ENCODE measurements around the gene MCHR1. TPM values are rescaled to one million over a fixed set of nuclear protein-coding genes. Genes with fewer than 3 reads are reported as not detected.
A peak's percentile ranks its signal among the peaks of the same experiment; 100 is the strongest.

MCHR1 gene
- total RNA-seq, 1 experiment from 2014 or later: not detected

GRCh38 chr22:40720538-40721256 lies 41.4 kb downstream of the MCHR1 start:
- no peak for TF ChIP-seq SIN3A (IDR thresholded peaks at IDR 0.05; ENCODE audit: low read depth)
- TF ChIP-seq POLR2A (IDR thresholded peaks at IDR 0.05; ENCODE audit: borderline replicate concordance, extremely low read depth, insufficient read depth, insufficient read length): no peak
- no peak for TF ChIP-seq FOSL1 (IDR thresholded peaks at IDR 0.05; ENCODE audit: low read depth)
- TF ChIP-seq ELF1 (IDR thresholded peaks at IDR 0.05; ENCODE audit: borderline replicate concordance, low read depth): no peak
- no peak for TF ChIP-seq YY1 (IDR thresholded peaks at IDR 0.05; ENCODE audit: extremely low read depth, insufficient replicate concordance, low read depth, low read length)
- Histone ChIP-seq H3K9ac (ENCODE audit: low read length) (no peak overlapping the region), H3K9me2 (ENCODE audit: insufficient read depth) (no peaks in the 10 kb centered on the region), H3K4me1 (ENCODE audit: control insufficient read depth in 1 of 2, insufficient read depth in 2 of 2, low read length in 2 of 2) (peaks cover 0 to 19% of the 10 kb centered on the region in 2 experiments; a peak in 3 of 4 replicates), H3K27me3 (ENCODE audit: insufficient read depth, low read length) (no peaks in the 10 kb centered on the region), H3K4me2 (ENCODE audit: low read length) (peak overlapping the region; percentile 4), H2AFZ (ENCODE audit: low read depth, low read length, poor library complexity, severe bottlenecking) (no peak overlapping the region), H3K9me3 (ENCODE audit: control insufficient read depth in 1 of 2, insufficient read depth in 1 of 2, low read depth in 1 of 2, low read length in 2 of 2) (no peaks in the 10 kb centered on the region), H3K36me3 (ENCODE audit: control insufficient read depth in 1 of 2, insufficient read depth in 2 of 2, low read length in 2 of 2) (no peaks in the 10 kb centered on the region), H3K27ac (ENCODE audit: low read depth, low read length) (no peak overlapping the region), H4K20me1 (ENCODE audit: insufficient read depth) (no peaks in the 10 kb centered on the region), H3K79me2 (ENCODE audit: insufficient read depth, low read length) (no peaks in the 10 kb centered on the region), H3K4me3 (replicated peaks in 1 of 2; ENCODE audit: low read depth in 1 of 2, low read length in 2 of 2) (no peak overlapping the region)
- ChIA-PET CTCF (no interaction called here), RAD21 (ENCODE audit: low non-redundant PET in 1 of 2, low total read pairs in 2 of 2, uncharacterized antibody in 2 of 2, unreplicated experiment in 2 of 2) (no interaction called here), POLR2A (no interaction called here)
- DNase-seq (ENCODE audit: low read depth, low spot score) (no peak), ATAC-seq (no peak)
- intact Hi-C loops (cut with micrococcal nuclease): no loop called here
- no TSS peak for BruUV-seq (replicated peaks)

GRCh38 chr22:40721266-40721665 lies 42.0 kb downstream of the MCHR1 start:
- intact Hi-C loops (cut with micrococcal nuclease): no loop called here
- no TSS peak for BruUV-seq (replicated peaks)
- TF ChIP-seq ATF3 (IDR thresholded peaks at IDR 0.05) (no peak), CBX3 (IDR thresholded peaks at IDR 0.05; ENCODE audit: low read depth) (no peak), CTCF (IDR thresholded peaks at IDR 0.05 in 2 of 3, conservative IDR thresholded peaks at IDR 0.05 in 1 of 3; ENCODE audit: borderline replicate concordance in 1 of 3, insufficient read depth in 1 of 3, low read depth in 2 of 3, low read length in 2 of 3) (no peak), ZNF274 (IDR thresholded peaks at IDR 0.05; ENCODE audit: low read depth, low read length) (no peak), ZFX (IDR thresholded peaks at IDR 0.05) (no peak), EZH2phosphoT487 (IDR thresholded peaks at IDR 0.05; ENCODE audit: borderline replicate concordance) (no peak), POLR2AphosphoS5 (IDR thresholded peaks at IDR 0.05; ENCODE audit: low read depth, low read length) (no peak), MAX (IDR thresholded peaks at IDR 0.05) (no peak), YY1 (IDR thresholded peaks at IDR 0.05; ENCODE audit: extremely low read depth, insufficient replicate concordance, low read depth, low read length) (no peak), JUND (IDR thresholded peaks at IDR 0.05) (no peak), SIN3A (IDR thresholded peaks at IDR 0.05; ENCODE audit: low read depth) (no peak)
- H3K79me2 ChIP-seq (ENCODE audit: insufficient read depth, low read length): no peaks in the 10 kb centered on the region
- no peaks in the 10 kb centered on the region for H3K27me3 ChIP-seq (ENCODE audit: insufficient read depth, low read length)
- no peak overlapping the region for H2AFZ ChIP-seq (ENCODE audit: low read depth, low read length, poor library complexity, severe bottlenecking)
- no peak overlapping the region for H3K27ac ChIP-seq (ENCODE audit: low read depth, low read length)
- H3K4me1 ChIP-seq (ENCODE audit: control insufficient read depth in 1 of 2, insufficient read depth in 2 of 2, low read length in 2 of 2): peaks cover 0 to 14% of the 10 kb centered on the region in 2 experiments; a peak in 3 of 4 replicates
- peak overlapping the region; percentile 4 for H3K4me2 ChIP-seq (ENCODE audit: low read length)
- H3K9me2 ChIP-seq (ENCODE audit: insufficient read depth): no peaks in the 10 kb centered on the region
- RAD21 ChIA-PET (ENCODE audit: low non-redundant PET in 1 of 2, low total read pairs in 2 of 2, uncharacterized antibody in 2 of 2, unreplicated experiment in 2 of 2): no interaction called here
- no peak overlapping the region for H3K9ac ChIP-seq (ENCODE audit: low read length)
- no peaks in the 10 kb centered on the region for H3K36me3 ChIP-seq (ENCODE audit: control insufficient read depth in 1 of 2, insufficient read depth in 2 of 2, low read length in 2 of 2)
- no peak for DNase-seq (ENCODE audit: low read depth, low spot score)
- POLR2A ChIA-PET: no interaction called here
- no peak for ATAC-seq
- no peaks in the 10 kb centered on the region for H4K20me1 ChIP-seq (ENCODE audit: insufficient read depth)
- no peak overlapping the region for H3K4me3 ChIP-seq (replicated peaks in 1 of 2; ENCODE audit: low read depth in 1 of 2, low read length in 2 of 2)
- H3K9me3 ChIP-seq (ENCODE audit: control insufficient read depth in 1 of 2, insufficient read depth in 1 of 2, low read depth in 1 of 2, low read length in 2 of 2): no peaks in the 10 kb centered on the region
- CTCF ChIA-PET: no interaction called here
